Testis (tissue), 3 donors: ENCODE results near the gene CLSTN1. TPM values are rescaled to one million over a fixed set of nuclear protein-coding genes. Genes with fewer than 3 reads are reported as not detected.

Experiments used
- DNase-seq: peaks from one replicate; pipeline ENCODE4 v3.0.0-alpha.2; 2019
- H3K27ac ChIP-seq, 2 donors: fragments of 200-600 bp; sonication (generic); one replicate each; pipeline ENCODE4 v1.5.1; 2019
- H3K27me3 ChIP-seq: fragments of 200-600 bp; sonication (generic); one replicate; pipeline ENCODE4 v1.5.1; 2019
- H3K36me3 ChIP-seq: fragments of 200-600 bp; sonication (generic); one replicate; pipeline ENCODE4 v1.5.1; 2017; ENCODE audit warnings: low read depth; ENCODE audit errors: missing control alignments
- H3K4me1 ChIP-seq: fragments of 200-600 bp; sonication (generic); one replicate; pipeline ENCODE4 v1.5.1; 2019
- H3K4me3 ChIP-seq, 2 donors: fragments of 200-600 bp; sonication (generic); one replicate each; pipeline ENCODE4 v1.5.1; 2017 to 2019
- H3K9me3 ChIP-seq: fragments of 200-600 bp; sonication (generic); one replicate; pipeline ENCODE4 v1.5.1; 2017
- CTCF ChIP-seq, 3 experiments: fragments of 450-650 bp in 2 of 3; fragments of 200-600 bp in 1 of 3; sonication (generic) in 1 of 3; IDR thresholded peaks; one replicate each; pipeline ENCODE4 v1.5.1; 2016 to 2019; ENCODE audit warnings: antibody characterized with exemption in 3 of 3, mild to moderate bottlenecking in 2 of 3, moderate library complexity in 1 of 3
- POLR2A ChIP-seq: fragments of 450-650 bp; IDR thresholded peaks from one replicate; pipeline ENCODE4 v1.6.1; 2017; ENCODE audit warnings: antibody characterized with exemption, mild to moderate bottlenecking, moderate library complexity
- WGBS, 2 donors: methylation state at CpG; one replicate each; pipeline ENCODE4 v1.1.5; 2018; 5-methylcytosine and 5-hydroxymethylcytosine counted together
- intact Hi-C: fragments of 100-400 bp; cut with DNase I; formaldehyde crosslinking; loops from one replicate; pipeline ENCODE4 v1.15.1; 2023; ENCODE audit warnings: low total_unique reads
- polyA plus RNA-seq: library from polyadenylated mRNA; stranded (reverse); fragments of 350-450 nt; fragmentation: Illumina TruSeq; extraction: RNeasy Lipid Tissue Mini Kit (QIAGEN cat#74804); gene quantifications from one replicate; pipeline ENCODE4 v1.2.3, GENCODE V29; 2014; ENCODE audit warnings: low read depth, low replicate concordance; ENCODE audit not compliant: insufficient read depth
- total RNA-seq, 2 donors: library from RNA; depleted of rRNA; stranded (reverse); fragments of >200 nt; gene quantifications; one replicate each; pipeline ENCODE4 v1.2.3, GENCODE V29; 2016

CLSTN1 gene
- total and polyA plus RNA-seq, 3 donors from 2014 or later: 52.6 to 70.2 (median 60.4) TPM

- H3K36me3 ChIP-seq: no peaks in the 10 kb centered on the region
- DNase-seq: no peak
- H3K4me3 ChIP-seq: no peak overlapping the region
- H3K27ac ChIP-seq: no peak overlapping the region
- H3K9me3 ChIP-seq: no peaks in the 10 kb centered on the region
- TF ChIP-seq POLR2A (no peak), CTCF (IDR thresholded peaks at IDR 0.05) (no peak)
- intact Hi-C loops: no loop called here
- no peaks in the 10 kb centered on the region for H3K27me3 ChIP-seq
- WGBS, 2 donors: 87 to 92% methylated on average over 9 of the region's 9 CpGs
- no peaks in the 10 kb centered on the region for H3K4me1 ChIP-seq
Observed at GRCh38 chr1:9711466-9712020, 112.2 kb downstream of the CLSTN1 start.

- no peak overlapping the region for H3K4me3 ChIP-seq
- DNase-seq: no peak
- H3K27me3 ChIP-seq: no peaks in the 10 kb centered on the region
- TF ChIP-seq POLR2A (no peak), CTCF (IDR thresholded peaks at IDR 0.05) (no peak)
- no peaks in the 10 kb centered on the region for H3K36me3 ChIP-seq
- intact Hi-C loops: no loop called here
- WGBS, 2 donors: 85 to 90% methylated on average over 8 of the region's 8 CpGs
- H3K27ac ChIP-seq: no peak overlapping the region
- no peaks in the 10 kb centered on the region for H3K4me1 ChIP-seq
- H3K9me3 ChIP-seq: no peaks in the 10 kb centered on the region
Observed at GRCh38 chr1:9710037-9710436, 113.7 kb downstream of the CLSTN1 start.

GRCh38 chr1:9706178-9706577 is 117.6 kb downstream of the CLSTN1 start:
- intact Hi-C loops: no loop called here

GRCh38 chr1:9705337-9706093 is 118.2 kb downstream of the CLSTN1 start:
- TF ChIP-seq CTCF (IDR thresholded peaks at IDR 0.05) (no peak), POLR2A (no peak)
- Histone ChIP-seq H3K4me1 (no peaks in the 10 kb centered on the region), H3K27me3 (no peaks in the 10 kb centered on the region), H3K9me3 (no peaks in the 10 kb centered on the region), H3K4me3 (no peak overlapping the region), H3K36me3 (no peaks in the 10 kb centered on the region), H3K27ac (no peak overlapping the region)
- WGBS, 2 donors: 93% methylated on average over 8 of the region's 8 CpGs
- intact Hi-C loops: no loop called here
- no peak for DNase-seq

More at GRCh38 chr1:9706178-9706577, 117.6 kb downstream of the CLSTN1 start:
- no peak for DNase-seq
- no peak overlapping the region for H3K4me3 ChIP-seq
- no peak overlapping the region for H3K27ac ChIP-seq
- no peaks in the 10 kb centered on the region for H3K36me3 ChIP-seq
- 94 to 95% methylated on average over 4 of the region's 4 CpGs for WGBS, 2 donors
- no peaks in the 10 kb centered on the region for H3K9me3 ChIP-seq
- H3K4me1 ChIP-seq: no peaks in the 10 kb centered on the region
- TF ChIP-seq POLR2A: no peak
- TF ChIP-seq CTCF (IDR thresholded peaks at IDR 0.05): no peak
- no peaks in the 10 kb centered on the region for H3K27me3 ChIP-seq
